ENCODE results near the gene SLC7A6OS.

Gene SLC7A6OS

GRCh38 chr16:68282064-68282452, 28.7 kb downstream of the SLC7A6OS start:
- no peak for DNase-seq (ENCODE audit: low read depth in 2 of 3, low spot score in 2 of 3)

GRCh38 chr16:68281368-68282063, 29.2 kb downstream of the SLC7A6OS start:
- no peak for DNase-seq (ENCODE audit: low read depth in 2 of 3, low spot score in 2 of 3)

- no peak for DNase-seq (ENCODE audit: low read depth in 2 of 3, low spot score in 2 of 3)
Measured at GRCh38 chr16:68279726-68280558, 30.8 kb downstream of the SLC7A6OS start.

- DNase-seq (ENCODE audit: low read depth in 2 of 3, low spot score in 2 of 3) = no peak
Measured at GRCh38 chr16:68276223-68276622, 34.5 kb downstream of the SLC7A6OS start.

- DNase-seq (ENCODE audit: low read depth in 2 of 3, low spot score in 2 of 3) = no peak
Measured at GRCh38 chr16:68275611-68276191, 35.0 kb downstream of the SLC7A6OS start.

GRCh38 chr16:68274441-68274840, 36.3 kb downstream of the SLC7A6OS start:
- no peak for DNase-seq (ENCODE audit: low read depth in 2 of 3, low spot score in 2 of 3)

GRCh38 chr16:68273896-68274295, 36.9 kb downstream of the SLC7A6OS start:
- no peak for DNase-seq (ENCODE audit: low read depth in 2 of 3, low spot score in 2 of 3)

GRCh38 chr16:68273459-68273858, 37.3 kb downstream of the SLC7A6OS start:
- DNase-seq (ENCODE audit: low read depth in 2 of 3, low spot score in 2 of 3) = no peak

GRCh38 chr16:68272507-68273209, 38.1 kb downstream of the SLC7A6OS start:
- DNase-seq (ENCODE audit: low read depth in 2 of 3, low spot score in 2 of 3) = no peak

- no peak for DNase-seq (ENCODE audit: low read depth in 2 of 3, low spot score in 2 of 3)
Measured at GRCh38 chr16:68270353-68270752, 40.4 kb downstream of the SLC7A6OS start.

GRCh38 chr16:68269793-68270192, 41.0 kb downstream of the SLC7A6OS start:
- DNase-seq (ENCODE audit: low read depth in 2 of 3, low spot score in 2 of 3) = no peak

- DNase-seq (ENCODE audit: low read depth in 2 of 3, low spot score in 2 of 3) = no peak
Measured at GRCh38 chr16:68267612-68268405, 42.9 kb downstream of the SLC7A6OS start.

GRCh38 chr16:68265078-68265920, 45.4 kb downstream of the SLC7A6OS start:
- DNase-seq (ENCODE audit: low read depth in 2 of 3, low spot score in 2 of 3) = no peak

- DNase-seq (ENCODE audit: low read depth in 2 of 3, low spot score in 2 of 3) = peak; percentile 69 to 77 (median 71)
Measured at GRCh38 chr16:68264128-68265077, 46.3 kb downstream of the SLC7A6OS start, which contains the start of gene SLC7A6. Gene SLC7A6 (plus strand): TSS chr16:68264526. CDS start chr16:68274727, 10,201 bp downstream.

- no peak for DNase-seq (ENCODE audit: low read depth in 2 of 3, low spot score in 2 of 3)
Measured at GRCh38 chr16:68263559-68264127, 47.1 kb downstream of the SLC7A6OS start.

GRCh38 chr16:68259007-68259825, 51.5 kb downstream of the SLC7A6OS start:
- DNase-seq (ENCODE audit: low read depth in 2 of 3, low spot score in 2 of 3) = no peak
